ENCODE measurements around the gene ADAMTSL3.
A peak's percentile ranks its signal among the peaks of the same experiment; 100 is the strongest.

ADAMTSL3 gene

DNA sequence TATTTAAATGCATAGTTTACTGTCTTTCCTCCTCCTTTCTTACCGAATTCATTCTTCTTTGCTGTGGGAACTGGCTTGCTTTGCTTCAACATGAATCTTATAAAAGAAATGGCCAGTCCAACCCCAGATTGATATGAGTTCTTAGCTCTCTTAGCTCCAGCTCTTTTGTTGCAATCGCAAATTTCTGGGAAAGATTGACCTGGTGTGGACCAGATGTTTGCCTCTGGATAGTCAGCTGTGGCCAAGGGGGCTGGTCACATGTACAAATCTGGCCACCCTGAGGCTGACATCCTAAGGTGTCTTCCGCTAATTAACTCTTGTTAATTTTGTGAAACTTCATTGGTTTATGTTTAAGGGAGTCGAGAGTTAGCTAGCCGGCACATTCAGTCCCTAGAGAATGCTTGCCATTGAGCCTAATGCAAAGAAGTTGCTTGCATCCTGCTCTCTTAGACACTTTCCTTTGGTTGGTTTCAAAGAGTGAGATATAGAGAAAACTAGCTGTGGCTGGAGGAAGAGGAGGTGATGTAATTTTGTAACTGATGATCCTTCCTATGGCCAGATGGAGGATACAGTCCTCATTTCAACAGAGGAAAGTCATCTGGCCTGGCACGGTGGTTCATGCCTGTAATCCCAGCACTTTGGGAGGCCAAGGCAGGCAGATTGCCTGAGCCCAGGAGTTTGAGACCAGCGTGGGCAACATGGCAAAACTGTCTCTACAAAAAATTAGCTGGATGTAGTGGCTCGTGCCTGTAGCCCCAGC is 162.4 kb downstream of the ADAMTSL3 start:
- no peak for DNase-seq

DNA sequence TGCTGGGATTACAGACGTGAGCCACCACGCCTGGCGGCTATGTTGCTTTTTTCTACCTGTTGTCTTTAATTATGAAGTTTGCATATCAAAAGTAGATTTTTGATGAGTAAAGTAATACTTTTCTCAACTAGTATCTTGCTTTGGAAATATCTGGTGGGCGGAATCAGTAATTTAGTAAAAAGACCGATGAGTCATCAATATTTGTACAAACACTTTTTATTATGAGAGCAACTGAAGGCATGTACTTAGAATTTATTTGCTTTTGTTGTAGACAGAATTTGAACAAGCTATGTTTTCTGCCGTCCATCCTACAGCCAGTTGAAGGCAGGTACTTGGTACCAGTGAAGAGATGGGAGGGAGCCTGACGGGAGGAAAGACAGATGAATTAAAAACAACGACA is 164.7 kb downstream of the ADAMTSL3 start:
- intact Hi-C loops (cut with DNase I) = no loop called here
- DNase-seq = no peak

More for the DNA sequence above, 162.4 kb downstream of the ADAMTSL3 start:
- intact Hi-C loops (cut with DNase I) = no loop called here

DNA sequence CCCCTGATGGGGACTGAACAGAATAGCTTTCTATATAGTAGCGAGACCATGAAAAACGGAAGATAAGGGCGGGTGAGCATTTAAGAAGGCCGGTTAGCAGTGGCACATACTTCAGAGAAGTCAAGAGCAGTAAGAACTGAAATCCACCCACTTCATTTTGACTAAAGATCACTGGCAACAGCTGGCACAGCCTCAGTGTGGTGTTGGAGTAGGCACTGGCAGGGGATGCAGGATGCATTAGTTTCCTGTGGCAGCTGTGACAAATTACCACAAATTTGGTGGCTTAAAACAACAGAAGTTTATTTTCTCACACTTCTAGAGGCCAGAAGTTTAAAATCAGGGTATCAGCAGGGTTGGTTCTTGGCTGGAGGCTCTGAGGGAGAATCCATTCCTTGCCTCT is 176.5 kb downstream of the ADAMTSL3 start:
- intact Hi-C loops (cut with DNase I) = no loop called here
- no peak for DNase-seq

DNA sequence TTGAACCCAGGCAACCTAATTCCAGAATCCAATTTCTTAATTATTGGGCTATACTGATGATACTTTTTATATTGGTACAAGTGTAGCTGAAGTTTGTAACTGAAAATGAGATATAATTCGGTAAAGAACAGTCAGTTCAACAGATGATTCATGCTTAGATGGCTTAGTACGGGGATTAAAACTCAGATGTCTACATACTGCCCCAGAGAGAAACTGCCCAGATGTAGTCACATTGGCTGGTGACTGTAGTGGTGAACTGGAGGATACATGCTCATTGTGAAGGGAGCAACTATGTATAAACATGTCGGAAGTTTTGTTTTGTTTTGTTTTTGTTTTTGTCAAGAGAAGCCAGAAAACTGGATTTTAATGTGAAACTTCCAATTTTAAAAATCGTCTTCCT is 179.6 kb downstream of the ADAMTSL3 start:
- intact Hi-C loops (cut with DNase I) = no loop called here
- no peak for DNase-seq

DNA sequence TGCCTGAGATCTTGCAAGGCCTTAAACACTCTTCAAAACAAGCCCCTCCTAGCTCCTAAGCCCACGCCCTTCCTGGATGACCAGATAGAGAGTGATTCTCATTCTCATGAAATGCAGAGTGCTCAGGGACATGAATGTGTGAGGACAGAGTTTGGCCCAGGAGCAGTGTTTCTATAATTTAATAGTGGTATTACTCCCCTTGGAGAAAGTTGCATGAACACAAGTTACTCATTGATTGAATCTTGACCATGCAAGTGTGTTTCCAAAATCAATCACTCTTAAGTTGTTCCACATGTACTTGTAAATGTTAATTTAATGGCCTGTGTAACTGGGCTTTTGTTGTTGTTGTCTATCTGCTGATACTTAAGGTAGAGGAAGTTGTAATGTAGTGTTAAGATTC is 181.6 kb downstream of the ADAMTSL3 start:
- DNase-seq = no peak
- intact Hi-C loops (cut with DNase I) = loop anchor here (5.0 kb wide), 1 partner anchor 398 kb away; no protein-coding TSS in a partner anchor

DNA sequence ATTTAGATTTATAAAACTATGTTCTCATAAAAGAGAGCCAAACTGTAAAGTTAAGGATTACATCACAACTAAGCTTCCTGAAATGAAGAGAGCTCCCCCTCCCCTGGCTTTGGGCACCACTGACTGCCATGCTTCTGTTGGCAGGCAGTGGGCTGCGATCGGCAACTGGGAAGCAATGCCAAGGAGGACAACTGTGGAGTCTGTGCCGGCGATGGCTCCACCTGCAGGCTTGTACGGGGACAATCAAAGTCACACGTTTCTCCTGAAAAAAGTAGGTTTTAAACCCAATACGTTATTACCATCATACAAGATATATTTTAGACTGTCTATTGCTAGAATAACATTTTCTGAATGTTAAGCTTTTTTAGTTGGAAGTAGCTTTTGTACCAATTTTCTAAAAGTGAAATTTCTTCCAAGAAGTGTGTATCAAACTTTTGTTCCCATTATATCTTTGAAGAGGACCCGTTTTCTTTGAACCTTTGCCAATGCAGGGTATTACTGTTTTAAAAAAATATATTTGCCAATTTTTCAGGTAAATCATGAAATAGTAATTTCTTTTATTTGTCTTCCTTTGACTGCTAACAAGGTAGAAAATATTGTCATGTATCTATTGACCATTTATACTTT is 184.1 kb downstream of the ADAMTSL3 start:
- DNase-seq = peak; percentile 25 to 93 (median 59)
- intact Hi-C loops (cut with DNase I) = loop anchor here (5.0 kb wide), 1 partner anchor 401 kb away; no protein-coding TSS in a partner anchor

DNA sequence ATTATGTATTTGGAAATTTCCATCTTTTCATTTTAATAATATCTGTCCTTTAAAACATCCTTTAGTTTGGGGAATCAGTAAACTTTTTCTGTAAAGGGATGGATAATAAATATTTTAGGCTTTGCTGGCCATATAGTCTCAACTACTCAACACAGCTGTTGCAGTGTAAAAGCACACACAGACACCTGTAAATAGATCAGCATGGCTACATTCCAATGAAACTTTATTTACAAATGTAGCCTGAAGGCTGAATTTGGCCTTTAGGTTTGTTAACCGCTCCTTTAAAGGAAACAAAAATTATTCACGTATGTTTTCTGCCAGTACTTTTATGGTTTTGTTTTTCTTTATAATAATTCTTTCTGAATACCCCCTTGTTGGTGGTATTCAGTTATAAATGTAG is 184.8 kb downstream of the ADAMTSL3 start:
- intact Hi-C loops (cut with DNase I) = loop anchor here (5.0 kb wide), 1 partner anchor 401 kb away; no protein-coding TSS in a partner anchor
- no peak for DNase-seq

DNA sequence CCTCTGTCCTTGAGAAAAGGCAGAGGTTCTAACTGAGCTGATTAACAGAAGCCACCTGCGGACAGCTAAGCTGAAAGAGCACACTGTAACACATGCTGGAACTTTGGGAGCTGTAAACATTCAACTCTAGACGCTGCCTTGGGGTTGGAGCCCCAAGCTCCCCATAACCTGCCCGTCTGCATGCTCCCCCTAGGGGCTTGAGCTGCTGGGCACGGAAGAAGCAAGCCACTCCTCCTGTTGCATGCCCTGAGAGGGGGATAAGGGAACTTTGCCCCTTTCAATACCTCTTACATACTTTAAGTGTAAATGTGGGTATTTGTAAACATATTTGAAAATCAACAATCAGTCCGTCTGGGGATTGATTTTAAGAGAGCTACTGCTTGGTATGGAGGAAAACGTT is 188.4 kb downstream of the ADAMTSL3 start:
- intact Hi-C loops (cut with DNase I) = no loop called here
- DNase-seq = no peak

DNA sequence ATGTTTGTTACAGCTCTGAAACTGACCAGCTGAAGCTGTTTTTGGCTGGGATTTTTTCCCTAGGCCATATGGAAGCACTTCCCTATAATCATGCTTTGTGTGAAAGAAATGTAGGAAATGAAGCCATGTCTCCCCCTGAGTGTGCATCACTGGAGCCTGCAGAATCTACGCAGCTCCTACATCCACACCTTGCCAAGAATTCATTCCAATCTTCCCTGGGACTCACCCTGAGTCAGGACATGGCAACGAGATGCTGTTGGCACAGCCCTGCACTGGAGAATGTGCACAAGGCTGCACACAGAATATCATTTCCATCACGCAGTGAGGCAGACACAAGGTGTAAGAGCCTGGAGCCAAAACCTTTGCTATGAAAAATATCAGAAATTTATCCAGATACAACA is 189.5 kb downstream of the ADAMTSL3 start:
- intact Hi-C loops (cut with DNase I) = no loop called here
- DNase-seq = peak in 2 of 10 donors; percentile 73 to 85

DNA sequence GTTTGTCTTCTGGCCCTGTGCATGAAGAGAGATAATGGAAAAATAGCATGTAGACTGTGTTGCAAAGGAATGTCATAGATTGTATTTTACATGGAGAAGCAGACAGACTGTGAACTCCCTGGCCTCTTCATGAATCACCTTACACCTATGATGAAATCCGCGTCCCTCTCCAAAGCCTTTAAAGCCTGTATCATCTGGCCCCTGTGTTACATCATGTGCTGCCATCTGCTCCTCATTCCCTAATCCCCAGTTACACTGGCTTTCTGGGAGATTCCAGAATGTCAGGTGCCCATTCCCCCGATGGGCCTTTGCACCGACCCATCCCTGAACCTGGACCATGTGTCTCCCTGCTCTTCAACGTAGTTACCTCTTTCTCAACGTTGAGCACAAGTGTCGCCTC is 190.8 kb downstream of the ADAMTSL3 start:
- no peak for DNase-seq
- intact Hi-C loops (cut with DNase I) = no loop called here

DNA sequence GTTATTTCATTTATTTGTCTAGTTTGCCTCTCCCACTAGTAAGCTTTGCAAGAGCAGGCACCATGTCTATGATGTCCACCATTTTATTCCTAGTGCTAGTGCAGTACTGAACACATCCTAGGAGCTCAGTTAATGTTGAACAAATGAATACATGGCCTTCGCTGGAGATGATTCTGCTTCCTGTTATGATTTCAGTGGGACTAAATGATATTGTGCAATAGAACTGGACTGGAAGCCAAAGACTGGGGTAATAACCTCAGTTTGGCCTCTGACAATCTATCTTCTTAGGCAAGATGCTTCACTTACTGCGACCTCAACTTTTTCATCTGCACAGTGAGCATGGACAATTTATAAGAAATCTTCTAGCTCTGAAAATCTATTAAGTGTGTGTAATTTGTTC is 191.3 kb downstream of the ADAMTSL3 start:
- intact Hi-C loops (cut with DNase I) = no loop called here
- DNase-seq = no peak

DNA sequence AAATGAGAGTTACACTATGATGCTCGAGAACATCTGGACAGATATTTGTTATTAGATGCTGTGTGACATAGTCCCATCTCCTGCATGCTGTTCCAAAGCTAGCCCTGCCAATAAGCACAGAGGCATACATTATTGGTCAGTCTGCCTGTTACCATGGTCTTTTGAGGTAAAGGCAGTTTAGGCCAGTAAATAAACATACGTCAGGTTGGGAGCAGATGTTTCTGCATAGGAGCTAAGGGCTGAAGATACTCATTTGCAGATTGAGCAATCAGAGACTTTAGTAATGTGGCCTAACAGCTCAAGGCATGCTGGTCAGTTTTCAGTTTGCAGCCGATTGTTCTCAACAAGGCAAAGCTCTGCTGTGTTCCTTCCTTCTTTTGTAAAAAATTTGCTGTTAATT is 192.9 kb downstream of the ADAMTSL3 start:
- intact Hi-C loops (cut with DNase I) = no loop called here
- DNase-seq = no peak

DNA sequence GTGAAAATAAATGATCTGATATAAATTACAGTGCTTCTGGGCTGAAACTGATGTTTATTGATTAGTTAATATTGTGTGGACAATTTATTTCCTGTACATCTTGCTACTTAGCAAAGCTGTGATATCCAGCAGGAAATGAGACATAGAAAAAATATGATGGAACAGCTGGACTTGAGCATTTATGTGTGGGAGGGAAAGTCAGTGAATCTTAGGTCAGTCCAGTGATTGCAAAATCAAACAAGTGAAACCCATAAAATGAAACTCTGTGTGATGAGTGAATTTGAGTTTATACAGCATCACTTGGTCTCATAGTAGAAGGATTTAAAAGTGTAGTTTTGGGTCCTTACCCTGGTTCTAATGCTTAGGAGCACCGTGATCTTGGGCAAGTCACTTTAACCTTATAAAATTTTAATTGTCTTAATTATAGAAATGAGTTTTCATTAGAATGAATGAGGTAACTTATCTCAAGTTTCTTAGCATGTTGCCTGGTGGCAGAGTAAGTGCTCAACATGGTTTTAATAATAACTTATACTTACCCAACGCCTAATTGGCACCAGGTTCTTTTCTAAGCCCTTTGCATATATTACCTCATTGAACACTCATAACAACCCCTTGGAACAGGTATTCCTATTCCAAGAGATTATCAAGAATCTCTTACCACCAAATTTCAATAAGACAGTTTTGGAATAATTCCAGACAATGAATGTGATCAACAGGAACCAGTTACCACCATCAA is 194.6 kb downstream of the ADAMTSL3 start:
- no peak for DNase-seq
- intact Hi-C loops (cut with DNase I) = no loop called here

DNA sequence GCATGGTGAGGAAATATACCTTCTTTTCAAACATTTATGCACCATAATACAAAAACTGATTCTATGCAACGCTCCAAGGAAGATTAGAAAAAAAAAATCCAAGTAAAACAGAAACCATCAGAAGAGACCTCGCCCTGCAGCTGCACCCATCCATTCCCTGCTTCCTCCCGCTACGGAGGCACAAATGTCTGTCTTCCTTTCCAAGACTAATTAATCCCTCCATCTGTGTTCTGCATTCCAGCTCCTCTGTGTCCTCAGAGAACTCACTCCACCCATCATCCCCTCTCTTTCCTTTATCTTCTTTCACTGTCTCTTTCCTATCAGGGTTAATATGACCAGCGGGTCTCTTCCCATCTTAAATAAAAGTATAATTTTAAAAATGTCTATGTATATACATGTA is 196.1 kb downstream of the ADAMTSL3 start:
- no peak for DNase-seq
- intact Hi-C loops (cut with DNase I) = no loop called here

DNA sequence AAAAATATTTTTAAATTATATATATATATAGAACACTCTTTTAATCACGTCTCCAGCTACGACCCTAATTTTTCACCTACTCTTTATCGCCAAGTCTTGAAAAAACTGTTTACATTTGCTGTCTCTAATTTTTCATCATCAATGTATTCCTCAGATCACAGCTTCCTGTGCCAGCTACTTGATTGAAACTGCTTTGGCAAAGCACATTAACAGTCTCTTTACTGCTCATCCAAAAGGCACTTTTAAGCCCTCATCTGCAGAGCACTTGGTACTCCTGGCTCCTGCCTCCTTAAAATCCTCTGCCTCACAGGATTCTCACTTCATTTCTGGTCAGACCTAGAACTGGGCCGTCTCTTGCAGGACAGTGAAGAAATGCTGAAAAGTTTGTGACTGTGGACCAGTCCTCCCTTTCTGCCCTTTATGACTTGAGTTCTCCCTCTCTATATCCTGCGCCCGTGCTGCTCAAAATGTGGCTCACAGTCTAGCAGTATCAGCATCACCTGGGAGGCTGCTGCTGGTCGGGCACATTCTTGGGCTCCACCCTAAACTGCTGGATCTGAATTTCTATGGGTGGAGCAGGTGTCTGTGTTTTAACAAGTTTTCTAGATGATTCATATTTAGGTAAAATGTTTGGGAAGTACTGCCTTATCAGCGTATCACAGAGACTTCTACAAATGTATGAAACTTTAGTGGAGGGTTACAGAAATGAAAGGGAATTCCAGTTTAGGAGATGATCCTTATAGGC is 196.8 kb downstream of the ADAMTSL3 start:
- intact Hi-C loops (cut with DNase I) = no loop called here
- no peak for DNase-seq

DNA sequence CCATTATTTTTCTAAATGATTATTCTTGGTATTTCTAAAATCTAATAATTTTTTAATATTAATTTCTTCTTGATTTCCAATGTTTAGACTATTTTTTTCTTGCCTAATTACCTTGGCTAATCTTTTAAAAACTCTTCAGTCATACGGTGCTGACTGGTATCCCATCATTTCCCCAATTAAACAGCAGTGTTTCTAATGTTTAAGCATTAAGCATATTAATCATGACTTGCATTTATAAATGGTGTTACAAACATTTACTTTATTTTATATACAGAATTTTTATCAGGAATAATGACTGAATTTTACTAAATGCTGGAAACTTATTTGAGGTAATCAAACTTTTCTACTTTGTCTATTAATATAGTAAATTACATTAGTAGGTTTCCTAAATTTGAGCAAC is 199.3 kb downstream of the ADAMTSL3 start:
- DNase-seq = no peak
- intact Hi-C loops (cut with DNase I) = no loop called here

DNA sequence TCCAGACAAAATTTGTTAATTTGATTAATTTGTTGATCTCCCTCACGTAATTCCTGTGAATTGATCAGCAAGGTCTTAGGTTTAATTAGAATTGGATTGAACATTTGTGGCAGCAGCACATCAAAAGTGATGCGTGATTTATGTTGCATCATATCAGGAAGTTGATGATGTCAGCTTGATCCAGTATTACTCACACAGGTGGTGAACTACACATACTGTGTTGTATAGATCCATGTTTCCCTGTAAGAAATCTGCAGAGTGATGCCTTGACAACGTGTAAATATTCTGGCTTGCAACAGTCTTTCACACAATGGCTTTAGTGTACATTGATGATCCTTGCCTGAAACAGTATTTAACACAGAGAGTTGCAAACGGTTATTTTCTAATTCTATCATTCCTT is 200.4 kb downstream of the ADAMTSL3 start:
- intact Hi-C loops (cut with DNase I) = no loop called here
- DNase-seq = no peak

DNA sequence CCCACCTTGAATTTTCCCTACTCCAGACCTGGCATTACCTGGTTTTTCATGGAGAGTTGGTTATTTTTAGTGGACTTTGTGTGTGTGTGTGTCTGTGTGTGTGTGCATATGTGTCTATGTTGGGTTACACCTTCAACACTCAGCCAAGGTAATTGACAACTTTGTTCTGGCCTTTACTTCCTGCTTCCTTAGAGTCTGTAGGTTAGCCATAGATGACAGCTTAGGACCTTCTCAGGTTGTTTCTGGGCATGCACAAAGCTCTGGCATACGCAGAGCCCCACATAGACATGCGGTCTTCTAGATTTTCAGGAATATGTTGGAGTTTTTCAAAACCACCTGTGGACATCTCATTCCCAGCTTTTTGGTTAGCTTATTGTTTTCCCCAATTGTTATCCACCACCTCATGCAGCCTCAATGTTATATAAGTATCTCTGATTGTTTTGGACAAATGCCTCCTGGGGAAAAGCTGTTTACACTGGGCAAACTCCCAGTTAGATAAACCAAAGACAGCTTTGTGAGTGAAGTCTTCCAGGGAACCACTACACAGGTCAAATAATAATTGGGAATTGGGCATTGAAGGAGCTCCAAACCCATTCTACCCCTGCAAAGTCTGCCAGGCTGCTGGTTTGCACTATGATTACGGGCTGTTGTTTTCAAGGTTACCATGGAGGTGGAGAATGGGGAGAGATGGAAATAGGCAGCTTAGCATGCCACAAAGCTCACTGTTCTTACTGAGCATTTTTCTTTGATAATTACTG is 201.2 kb downstream of the ADAMTSL3 start:
- intact Hi-C loops (cut with DNase I) = no loop called here
- no peak for DNase-seq

DNA sequence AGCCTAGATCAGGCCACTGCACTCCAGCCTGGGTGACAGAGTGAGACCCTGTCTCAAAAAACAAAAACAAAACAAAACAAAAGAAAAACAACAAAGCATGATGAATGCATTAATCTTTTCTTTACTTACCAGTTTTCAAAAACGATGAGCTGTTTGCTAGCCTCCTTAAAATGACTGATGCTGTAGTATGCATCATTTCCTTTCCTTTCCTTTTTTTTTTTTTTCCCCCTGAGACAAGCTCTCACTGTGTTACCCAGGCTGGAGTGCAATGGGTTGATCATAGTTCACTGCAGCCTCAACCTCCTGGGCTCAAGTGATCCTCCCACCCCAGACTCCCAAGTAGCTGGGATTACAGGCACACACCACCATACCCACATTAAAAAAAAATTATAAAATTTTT is 202.0 kb downstream of the ADAMTSL3 start:
- intact Hi-C loops (cut with DNase I) = no loop called here
- no peak for DNase-seq

Data from posterior cingulate gyrus (tissue), 11 donors.